Upper lobe of left lung (tissue), 6 donors: ENCODE measurements around the gene SRPK1. TPM values are rescaled to one million over a fixed set of nuclear protein-coding genes. Genes with fewer than 3 reads are reported as not detected.

Experiments used
- ATAC-seq, 2 donors: fragments of 200-7000 bp; cut with Tn5 transposase; one replicate each; pipeline ENCODE4 v1.9.1; 2022; ENCODE audit warnings: mild to moderate bottlenecking in 2 of 2, moderate library complexity in 2 of 2; ENCODE audit not compliant: low FRiP score in 2 of 2
- DNase-seq, 2 donors: peaks; one replicate each; pipeline ENCODE4 v3.0.0-alpha.2; 2019 to 2020
- H3K27ac ChIP-seq, 4 donors: fragments of 200-600 bp; sonication (generic); one replicate each; pipeline ENCODE4 v1.5.1; 2016 to 2019
- H3K27me3 ChIP-seq, 4 donors: fragments of 200-600 bp; sonication (generic); one replicate each; pipeline ENCODE4 v1.5.1; 2017 to 2019
- H3K36me3 ChIP-seq, 4 donors: fragments of 200-600 bp; sonication (generic); one replicate each; pipeline ENCODE4 v1.5.1; 2016 to 2019
- H3K4me1 ChIP-seq, 4 donors: fragments of 200-600 bp; sonication (generic); one replicate each; pipeline ENCODE4 v1.5.1; 2018 to 2019
- H3K4me3 ChIP-seq, 4 donors: fragments of 200-600 bp; sonication (generic); one replicate each; pipeline ENCODE4 v1.5.1; 2017 to 2019; ENCODE audit warnings: mild to moderate bottlenecking in 2 of 4, moderate library complexity in 1 of 4
- H3K9me3 ChIP-seq, 4 donors: fragments of 200-600 bp; sonication (generic); one replicate each; pipeline ENCODE4 v1.5.1; 2018 to 2019
- CTCF ChIP-seq, 6 experiments: fragments of 450-650 bp in 4 of 6; fragments of 200-600 bp in 2 of 6; sonication (generic) in 2 of 6; IDR thresholded peaks; one replicate each; pipeline ENCODE4 v1.5.1; 2016 to 2019; ENCODE audit warnings: antibody characterized with exemption in 6 of 6
- EP300 ChIP-seq, 4 donors: sonication (generic); formaldehyde crosslinking; IDR thresholded peaks; one replicate each; pipeline ENCODE4 v1.5.1; 2017; ENCODE audit warnings: antibody characterized with exemption in 4 of 4, control low read depth in 2 of 4
- POLR2A ChIP-seq, 4 donors: fragments of 450-650 bp; IDR thresholded peaks; one replicate each; pipeline ENCODE4 v1.5.1; 2016 to 2017; ENCODE audit warnings: antibody characterized with exemption in 4 of 4, mild to moderate bottlenecking in 2 of 4
- POLR2AphosphoS5 ChIP-seq, 2 donors: sonication (generic); formaldehyde crosslinking; IDR thresholded peaks; one replicate each; pipeline ENCODE4 v1.5.1; 2017; ENCODE audit warnings: antibody characterized with exemption in 2 of 2
- WGBS, 2 donors: methylation state at CpG; one replicate each; pipeline ENCODE4 v1.1.5; 2017 to 2018; 5-methylcytosine and 5-hydroxymethylcytosine counted together
- total RNA-seq, 6 donors: library from RNA; depleted of rRNA in 4 of 6; stranded (reverse); fragments of >200 nt in 4 of 6; gene quantifications; one replicate each; pipeline versions ENCODE4 v1.1.0 to v1.2.1, GENCODE V29; 2016 to 2021
- donor health status: DM: no; HTN: no; CAD: no; lungs with moderate emphysema.
- donor health status: DM: no; HTN: yes; CAD: no; lungs with severe emphysema.

The SRPK1 gene
- total RNA-seq, 6 donors from 2014 or later, result 24.5 to 68.5 (median 42.7) TPM

- no peaks in the 10 kb centered on the region for H3K27me3 ChIP-seq
- DNase-seq (no peak), ATAC-seq (no peak)
- peaks cover 0 to 13% (median 6%) of the 10 kb centered on the region in 4 donors for H3K9me3 ChIP-seq
- 90 to 91% methylated on average over 8 of the region's 8 CpGs for WGBS, 2 donors
- H3K36me3 ChIP-seq, result peaks cover 0 to 26% (median 1%) of the 10 kb centered on the region in 4 donors
- no peak overlapping the region for H3K27ac ChIP-seq
- TF ChIP-seq POLR2A (IDR thresholded peaks at IDR 0.05), result no peak
- no peak for TF ChIP-seq CTCF (IDR thresholded peaks at IDR 0.05)
- no peak for TF ChIP-seq POLR2AphosphoS5 (IDR thresholded peaks at IDR 0.05)
- no peak for TF ChIP-seq EP300 (IDR thresholded peaks at IDR 0.05)
- no peaks in the 10 kb centered on the region for H3K4me1 ChIP-seq
- H3K4me3 ChIP-seq, result no peak overlapping the region
These were observed 14.9 kb downstream of the SRPK1 start for GRCh38 chr6:35905841-35906498.

- TF ChIP-seq POLR2A (IDR thresholded peaks at IDR 0.05) (no peak), CTCF (IDR thresholded peaks at IDR 0.05) (no peak), POLR2AphosphoS5 (IDR thresholded peaks at IDR 0.05) (no peak), EP300 (IDR thresholded peaks at IDR 0.05) (no peak)
- H3K27me3 ChIP-seq, result no peaks in the 10 kb centered on the region
- DNase-seq (no peak), ATAC-seq (no peak)
- H3K9me3 ChIP-seq, result peaks cover 0 to 7% (median 6%) of the 10 kb centered on the region in 4 donors
- no peak overlapping the region for H3K27ac ChIP-seq
- WGBS, 2 donors, result 63 to 74% methylated on average over 2 of the region's 2 CpGs
- peaks cover 0 to 25% (median 1%) of the 10 kb centered on the region in 4 donors for H3K36me3 ChIP-seq
- H3K4me3 ChIP-seq, result no peak overlapping the region
- H3K4me1 ChIP-seq, result no peaks in the 10 kb centered on the region
These were observed 15.6 kb downstream of the SRPK1 start for GRCh38 chr6:35905141-35905785.

- Histone ChIP-seq H3K27ac (no peak overlapping the region), H3K4me1 (no peaks in the 10 kb centered on the region), H3K4me3 (no peak overlapping the region), H3K36me3 (peaks cover 0 to 14% (median 1%) of the 10 kb centered on the region in 4 donors), H3K27me3 (no peaks in the 10 kb centered on the region), H3K9me3 (peaks cover 0 to 3% (median under 1%) of the 10 kb centered on the region in 4 donors)
- DNase-seq (no peak), ATAC-seq (no peak)
- 94 to 98% methylated on average over 4 of the region's 4 CpGs for WGBS, 2 donors
- TF ChIP-seq EP300 (IDR thresholded peaks at IDR 0.05) (no peak), POLR2AphosphoS5 (IDR thresholded peaks at IDR 0.05) (no peak), CTCF (IDR thresholded peaks at IDR 0.05) (no peak), POLR2A (IDR thresholded peaks at IDR 0.05) (no peak)
These were observed 17.2 kb downstream of the SRPK1 start for GRCh38 chr6:35903679-35904078.

- ATAC-seq (no peak), DNase-seq (no peak)
- H3K27ac ChIP-seq, result no peak overlapping the region
- TF ChIP-seq POLR2AphosphoS5 (IDR thresholded peaks at IDR 0.05) (no peak), POLR2A (IDR thresholded peaks at IDR 0.05) (no peak), CTCF (IDR thresholded peaks at IDR 0.05) (no peak), EP300 (IDR thresholded peaks at IDR 0.05) (no peak)
- no peak overlapping the region for H3K4me3 ChIP-seq
- no peaks in the 10 kb centered on the region for H3K27me3 ChIP-seq
- 87 to 89% methylated on average over 4 of the region's 4 CpGs for WGBS, 2 donors
- H3K4me1 ChIP-seq, result no peaks in the 10 kb centered on the region
- peaks cover 0 to 14% (median 0%) of the 10 kb centered on the region in 4 donors for H3K36me3 ChIP-seq
- no peaks in the 10 kb centered on the region for H3K9me3 ChIP-seq
These were observed 20.4 kb downstream of the SRPK1 start for GRCh38 chr6:35900448-35900847.
